WTC11 (cell line): Measurements from ENCODE around the gene NR2F1. TPM values are rescaled to one million over a fixed set of nuclear protein-coding genes. Genes with fewer than 3 reads are reported as not detected.
A peak's percentile ranks its signal among the peaks of the same experiment; 100 is the strongest.

Experiments
- ATAC-seq: fragments of 200-7000 bp; cut with Tn5 transposase; 2 replicates; pipeline ENCODE4 v1.10.0; 2021; ENCODE audit warnings: mild to moderate bottlenecking, moderate library complexity
- CTCF ChIA-PET: fragments of 300-600 bp; sonication (Branson Sonifier 250); formaldehyde crosslinking; loops from one replicate; lab custom pipeline; 2021; ENCODE audit warnings: antibody characterized with exemption; lab: Charles Lee
- POLR2A ChIA-PET: fragments of 350-600 bp; sonication (Branson Sonifier 250); formaldehyde crosslinking; loops from one replicate; lab custom pipeline; 2021; ENCODE audit warnings: antibody characterized with exemption; lab: Charles Lee
- DNase-seq: peaks from one replicate; pipeline ENCODE4 v3.0.0; 2021; ENCODE audit warnings: low spot score
- H3K27ac Mint-ChIP-seq: 2 replicates; pipeline ENCODE4 v1.8.0; 2021; ENCODE audit warnings: mixed read lengths
- H3K27me3 Mint-ChIP-seq: 2 replicates; pipeline ENCODE4 v1.8.0; 2021; ENCODE audit warnings: low read depth, mild to moderate bottlenecking, moderate library complexity, mixed read lengths
- H3K36me3 Mint-ChIP-seq: 2 replicates; pipeline ENCODE4 v1.8.0; 2021; ENCODE audit warnings: mixed read lengths
- H3K4me1 Mint-ChIP-seq: 2 replicates; pipeline ENCODE4 v1.8.0; 2022; ENCODE audit warnings: mixed read lengths
- H3K4me3 Mint-ChIP-seq: 2 replicates; pipeline ENCODE4 v1.8.0; 2021; ENCODE audit warnings: mild to moderate bottlenecking, moderate library complexity, mixed read lengths
- H3K9me3 Mint-ChIP-seq: 2 replicates; pipeline ENCODE4 v1.8.0; 2021; ENCODE audit warnings: mixed read lengths
- NR2C2 ChIP-seq: sonication (generic); formaldehyde crosslinking; IDR thresholded peaks from 2 replicates; pipeline ENCODE4 v1.8.0; 2022; ENCODE audit warnings: mild to moderate bottlenecking, missing genetic modification reagents
- SP1 ChIP-seq: sonication (generic); formaldehyde crosslinking; conservative IDR thresholded peaks from 2 replicates; pipeline ENCODE4 v1.8.1; 2022; ENCODE audit warnings: missing genetic modification reagents
- TCF7 ChIP-seq: sonication (generic); formaldehyde crosslinking; IDR thresholded peaks from 2 replicates; pipeline ENCODE4 v1.8.0; 2022; ENCODE audit warnings: mild to moderate bottlenecking, low read depth, missing genetic modification reagents, moderate library complexity
- ZNF423 ChIP-seq: fragments of 250-450 bp; sonication (Bioruptor Pico); IDR thresholded peaks from 2 replicates; pipeline ENCODE4 v2.1.2; 2022; ENCODE audit warnings: mild to moderate bottlenecking, moderate library complexity
- total RNA-seq: library from RNA; stranded (reverse); gene quantifications from 3 replicates; pipeline ENCODE4 v1.2.3, GENCODE V29; 2021
- TF ChIP-seq, protein P1 (sequence below): sonication (generic); formaldehyde crosslinking; IDR thresholded peaks from 2 replicates; pipeline ENCODE4 v1.8.0; 2022; ENCODE audit warnings: mild to moderate bottlenecking, missing genetic modification reagents
- TF ChIP-seq, protein P2 (sequence below): sonication (generic); formaldehyde crosslinking; IDR thresholded peaks from 2 replicates; pipeline ENCODE4 v1.8.1; 2022; ENCODE audit warnings: low read depth, mild to moderate bottlenecking, moderate library complexity, missing genetic modification reagents, borderline replicate concordance
- TF ChIP-seq, protein P3 (sequence below): fragments of 250-450 bp; sonication (Bioruptor Pico); IDR thresholded peaks from 2 replicates; pipeline ENCODE4 v2.1.2; 2022; ENCODE audit warnings: mild to moderate bottlenecking, moderate library complexity
- TF ChIP-seq, protein P4 (sequence below): sonication (generic); formaldehyde crosslinking; IDR thresholded peaks from 2 replicates; pipeline ENCODE4 v1.8.1; 2022; ENCODE audit warnings: mild to moderate bottlenecking, missing genetic modification reagents, moderate library complexity, borderline replicate concordance
- TF ChIP-seq, protein P5 (sequence below): sonication (generic); formaldehyde crosslinking; conservative IDR thresholded peaks from 2 replicates; pipeline ENCODE4 v1.8.1; 2023; ENCODE audit warnings: mild to moderate bottlenecking, low read depth, missing genetic modification reagents, moderate library complexity
- TF ChIP-seq, protein P6 (sequence below): sonication (generic); formaldehyde crosslinking; IDR thresholded peaks from 2 replicates; pipeline ENCODE4 v1.8.1; 2022; ENCODE audit warnings: mild to moderate bottlenecking, moderate library complexity, missing genetic modification reagents
- TF ChIP-seq, protein P7 (sequence below): fragments of 250-450 bp; sonication (Bioruptor Pico); IDR thresholded peaks from 2 replicates; pipeline ENCODE4 v1.9.0; 2021; ENCODE audit warnings: mild to moderate bottlenecking, borderline replicate concordance
- TF ChIP-seq, protein P8 (sequence below): sonication (generic); formaldehyde crosslinking; conservative IDR thresholded peaks from 2 replicates; pipeline ENCODE4 v1.8.1; 2022; ENCODE audit warnings: mild to moderate bottlenecking, missing genetic modification reagents
- TF ChIP-seq, protein P9 (sequence below): fragments of 250-450 bp; sonication (Bioruptor Pico); IDR thresholded peaks from 2 replicates; pipeline ENCODE4 v1.9.0; 2021; ENCODE audit warnings: mild to moderate bottlenecking
- TF ChIP-seq, protein P10 (sequence below): fragments of 200-600 bp; IDR thresholded peaks from 2 replicates; pipeline ENCODE4 v1.8.0; 2022; ENCODE audit warnings: antibody characterized with exemption
- TF ChIP-seq, protein P11 (sequence below): sonication (generic); formaldehyde crosslinking; IDR thresholded peaks from 2 replicates; pipeline ENCODE4 v1.8.0; 2023; ENCODE audit warnings: missing genetic modification reagents

NR2F1 gene
- total RNA-seq, 1 experiment from 2014 or later = 0.31 TPM

DNA sequence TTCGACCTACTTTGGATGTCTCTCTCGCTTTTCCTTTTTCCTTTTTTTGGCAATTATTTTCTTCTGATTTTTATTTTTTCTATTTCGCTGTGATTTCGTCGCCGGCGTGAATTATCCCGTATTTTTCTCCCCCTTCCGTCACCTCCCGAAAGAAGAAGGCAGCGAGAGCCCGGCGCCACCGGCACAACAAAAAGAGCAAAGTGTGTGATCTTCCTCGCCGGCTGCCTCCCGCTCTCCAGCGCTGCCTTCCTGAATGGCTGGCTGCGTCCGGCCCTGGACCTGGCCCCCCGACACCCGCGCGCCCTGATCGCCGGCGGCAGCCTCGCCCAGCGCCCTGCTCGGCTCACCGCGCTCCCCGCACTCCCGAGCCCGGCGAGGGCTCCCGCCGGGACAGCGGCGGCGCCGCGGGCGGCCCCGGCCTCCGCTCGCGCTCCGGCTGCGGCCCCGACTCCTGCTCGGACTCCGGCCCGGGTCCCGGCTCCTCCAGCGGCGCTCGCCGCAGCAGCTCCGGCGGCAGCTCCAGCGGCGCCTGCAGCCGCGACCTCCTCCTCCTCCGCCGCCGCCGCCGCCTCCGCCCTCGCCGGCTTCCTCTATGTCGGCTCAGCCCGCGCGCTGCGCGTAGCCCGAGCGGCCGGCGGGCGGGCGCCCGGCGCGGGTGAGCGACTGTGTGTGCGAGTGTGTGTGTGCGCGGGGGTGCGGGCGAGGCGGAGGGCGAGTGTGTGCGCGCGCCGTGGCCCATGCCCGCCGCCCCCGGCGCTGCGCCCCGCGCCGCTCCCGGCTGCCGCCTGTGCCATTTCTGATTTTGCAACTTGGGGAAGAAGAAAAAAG, 960 bp downstream of the NR2F1 start:
- 0 out of 2 replicates have a peak, but pooled peaks have one; percentile 15 for TF ChIP-seq ZNF423 (CRISPR knock-in tag)
- TF ChIP-seq, protein P1, sequence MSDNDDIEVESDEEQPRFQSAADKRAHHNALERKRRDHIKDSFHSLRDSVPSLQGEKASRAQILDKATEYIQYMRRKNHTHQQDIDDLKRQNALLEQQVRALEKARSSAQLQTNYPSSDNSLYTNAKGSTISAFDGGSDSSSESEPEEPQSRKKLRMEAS = no peak
- Mint-ChIP-seq H3K27ac (no peak overlapping the region), H3K27me3 (peaks cover 33% of the 10 kb centered on the region; the same call in 1 of the 2 replicates), H3K36me3 (peaks cover 8% of the 10 kb centered on the region), H3K4me3 (no peak overlapping the region), H3K9me3 (no peaks in the 10 kb centered on the region), H3K4me1 (peaks cover 30% of the 10 kb centered on the region)
- ATAC-seq = peak; percentile 2; the same call in 1 of the 2 replicates
- DNase-seq = peak; percentile 57
- ChIA-PET POLR2A (no interaction called here), CTCF (interaction anchor here (0.6 to 1.3 kb wide), 3 partner anchors 12 to 17 kb away, joined by 3 to 6 read pairs (median 3); no protein-coding TSS in a partner anchor)

DNA sequence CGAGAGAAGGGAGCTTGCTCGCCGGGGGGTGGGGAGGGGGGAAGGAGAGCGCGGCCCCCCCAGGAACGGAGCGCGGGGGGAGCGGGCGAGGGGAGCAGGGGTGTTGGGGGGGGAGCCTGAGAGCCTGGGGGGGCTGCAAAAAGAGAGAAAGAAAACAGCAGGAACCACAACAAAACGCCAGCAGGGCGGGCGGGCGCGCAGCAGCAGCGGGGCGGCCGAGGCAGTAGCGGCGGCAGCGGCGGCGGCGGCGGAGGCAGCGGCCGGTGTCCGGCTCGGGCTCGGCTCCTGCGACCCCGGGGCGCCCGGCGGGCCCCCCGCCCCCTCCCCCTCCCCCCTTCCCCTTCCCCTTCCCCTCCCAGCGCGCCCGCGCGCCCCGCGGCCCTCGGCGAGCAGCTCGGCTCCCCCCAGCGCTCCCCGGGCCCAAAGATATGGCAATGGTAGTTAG, 1.6 kb downstream of the NR2F1 start:
- no peaks in the 10 kb centered on the region for H3K9me3 Mint-ChIP-seq
- TF ChIP-seq, protein P2, sequence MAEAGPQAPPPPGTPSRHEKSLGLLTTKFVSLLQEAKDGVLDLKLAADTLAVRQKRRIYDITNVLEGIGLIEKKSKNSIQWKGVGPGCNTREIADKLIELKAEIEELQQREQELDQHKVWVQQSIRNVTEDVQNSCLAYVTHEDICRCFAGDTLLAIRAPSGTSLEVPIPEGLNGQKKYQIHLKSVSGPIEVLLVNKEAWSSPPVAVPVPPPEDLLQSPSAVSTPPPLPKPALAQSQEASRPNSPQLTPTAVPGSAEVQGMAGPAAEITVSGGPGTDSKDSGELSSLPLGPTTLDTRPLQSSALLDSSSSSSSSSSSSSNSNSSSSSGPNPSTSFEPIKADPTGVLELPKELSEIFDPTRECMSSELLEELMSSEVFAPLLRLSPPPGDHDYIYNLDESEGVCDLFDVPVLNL (CRISPR knock-in tag) = no peak
- TF ChIP-seq, protein P3, sequence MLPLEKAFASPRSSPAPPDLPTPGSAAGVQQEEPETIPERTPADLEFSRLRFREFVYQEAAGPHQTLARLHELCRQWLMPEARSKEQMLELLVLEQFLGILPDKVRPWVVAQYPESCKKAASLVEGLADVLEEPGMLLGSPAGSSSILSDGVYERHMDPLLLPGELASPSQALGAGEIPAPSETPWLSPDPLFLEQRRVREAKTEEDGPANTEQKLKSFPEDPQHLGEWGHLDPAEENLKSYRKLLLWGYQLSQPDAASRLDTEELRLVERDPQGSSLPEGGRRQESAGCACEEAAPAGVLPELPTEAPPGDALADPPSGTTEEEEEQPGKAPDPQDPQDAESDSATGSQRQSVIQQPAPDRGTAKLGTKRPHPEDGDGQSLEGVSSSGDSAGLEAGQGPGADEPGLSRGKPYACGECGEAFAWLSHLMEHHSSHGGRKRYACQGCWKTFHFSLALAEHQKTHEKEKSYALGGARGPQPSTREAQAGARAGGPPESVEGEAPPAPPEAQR (CRISPR knock-in tag) = no peak
- TF ChIP-seq, protein P4, sequence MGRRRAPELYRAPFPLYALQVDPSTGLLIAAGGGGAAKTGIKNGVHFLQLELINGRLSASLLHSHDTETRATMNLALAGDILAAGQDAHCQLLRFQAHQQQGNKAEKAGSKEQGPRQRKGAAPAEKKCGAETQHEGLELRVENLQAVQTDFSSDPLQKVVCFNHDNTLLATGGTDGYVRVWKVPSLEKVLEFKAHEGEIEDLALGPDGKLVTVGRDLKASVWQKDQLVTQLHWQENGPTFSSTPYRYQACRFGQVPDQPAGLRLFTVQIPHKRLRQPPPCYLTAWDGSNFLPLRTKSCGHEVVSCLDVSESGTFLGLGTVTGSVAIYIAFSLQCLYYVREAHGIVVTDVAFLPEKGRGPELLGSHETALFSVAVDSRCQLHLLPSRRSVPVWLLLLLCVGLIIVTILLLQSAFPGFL (CRISPR knock-in tag) = no peak
- TF ChIP-seq, protein P5, sequence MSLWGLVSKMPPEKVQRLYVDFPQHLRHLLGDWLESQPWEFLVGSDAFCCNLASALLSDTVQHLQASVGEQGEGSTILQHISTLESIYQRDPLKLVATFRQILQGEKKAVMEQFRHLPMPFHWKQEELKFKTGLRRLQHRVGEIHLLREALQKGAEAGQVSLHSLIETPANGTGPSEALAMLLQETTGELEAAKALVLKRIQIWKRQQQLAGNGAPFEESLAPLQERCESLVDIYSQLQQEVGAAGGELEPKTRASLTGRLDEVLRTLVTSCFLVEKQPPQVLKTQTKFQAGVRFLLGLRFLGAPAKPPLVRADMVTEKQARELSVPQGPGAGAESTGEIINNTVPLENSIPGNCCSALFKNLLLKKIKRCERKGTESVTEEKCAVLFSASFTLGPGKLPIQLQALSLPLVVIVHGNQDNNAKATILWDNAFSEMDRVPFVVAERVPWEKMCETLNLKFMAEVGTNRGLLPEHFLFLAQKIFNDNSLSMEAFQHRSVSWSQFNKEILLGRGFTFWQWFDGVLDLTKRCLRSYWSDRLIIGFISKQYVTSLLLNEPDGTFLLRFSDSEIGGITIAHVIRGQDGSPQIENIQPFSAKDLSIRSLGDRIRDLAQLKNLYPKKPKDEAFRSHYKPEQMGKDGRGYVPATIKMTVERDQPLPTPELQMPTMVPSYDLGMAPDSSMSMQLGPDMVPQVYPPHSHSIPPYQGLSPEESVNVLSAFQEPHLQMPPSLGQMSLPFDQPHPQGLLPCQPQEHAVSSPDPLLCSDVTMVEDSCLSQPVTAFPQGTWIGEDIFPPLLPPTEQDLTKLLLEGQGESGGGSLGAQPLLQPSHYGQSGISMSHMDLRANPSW (CRISPR knock-in tag) = no peak
- TF ChIP-seq, protein P6, sequence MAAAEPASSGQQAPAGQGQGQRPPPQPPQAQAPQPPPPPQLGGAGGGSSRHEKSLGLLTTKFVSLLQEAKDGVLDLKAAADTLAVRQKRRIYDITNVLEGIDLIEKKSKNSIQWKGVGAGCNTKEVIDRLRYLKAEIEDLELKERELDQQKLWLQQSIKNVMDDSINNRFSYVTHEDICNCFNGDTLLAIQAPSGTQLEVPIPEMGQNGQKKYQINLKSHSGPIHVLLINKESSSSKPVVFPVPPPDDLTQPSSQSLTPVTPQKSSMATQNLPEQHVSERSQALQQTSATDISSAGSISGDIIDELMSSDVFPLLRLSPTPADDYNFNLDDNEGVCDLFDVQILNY = no peak
- TF ChIP-seq, protein P7, sequence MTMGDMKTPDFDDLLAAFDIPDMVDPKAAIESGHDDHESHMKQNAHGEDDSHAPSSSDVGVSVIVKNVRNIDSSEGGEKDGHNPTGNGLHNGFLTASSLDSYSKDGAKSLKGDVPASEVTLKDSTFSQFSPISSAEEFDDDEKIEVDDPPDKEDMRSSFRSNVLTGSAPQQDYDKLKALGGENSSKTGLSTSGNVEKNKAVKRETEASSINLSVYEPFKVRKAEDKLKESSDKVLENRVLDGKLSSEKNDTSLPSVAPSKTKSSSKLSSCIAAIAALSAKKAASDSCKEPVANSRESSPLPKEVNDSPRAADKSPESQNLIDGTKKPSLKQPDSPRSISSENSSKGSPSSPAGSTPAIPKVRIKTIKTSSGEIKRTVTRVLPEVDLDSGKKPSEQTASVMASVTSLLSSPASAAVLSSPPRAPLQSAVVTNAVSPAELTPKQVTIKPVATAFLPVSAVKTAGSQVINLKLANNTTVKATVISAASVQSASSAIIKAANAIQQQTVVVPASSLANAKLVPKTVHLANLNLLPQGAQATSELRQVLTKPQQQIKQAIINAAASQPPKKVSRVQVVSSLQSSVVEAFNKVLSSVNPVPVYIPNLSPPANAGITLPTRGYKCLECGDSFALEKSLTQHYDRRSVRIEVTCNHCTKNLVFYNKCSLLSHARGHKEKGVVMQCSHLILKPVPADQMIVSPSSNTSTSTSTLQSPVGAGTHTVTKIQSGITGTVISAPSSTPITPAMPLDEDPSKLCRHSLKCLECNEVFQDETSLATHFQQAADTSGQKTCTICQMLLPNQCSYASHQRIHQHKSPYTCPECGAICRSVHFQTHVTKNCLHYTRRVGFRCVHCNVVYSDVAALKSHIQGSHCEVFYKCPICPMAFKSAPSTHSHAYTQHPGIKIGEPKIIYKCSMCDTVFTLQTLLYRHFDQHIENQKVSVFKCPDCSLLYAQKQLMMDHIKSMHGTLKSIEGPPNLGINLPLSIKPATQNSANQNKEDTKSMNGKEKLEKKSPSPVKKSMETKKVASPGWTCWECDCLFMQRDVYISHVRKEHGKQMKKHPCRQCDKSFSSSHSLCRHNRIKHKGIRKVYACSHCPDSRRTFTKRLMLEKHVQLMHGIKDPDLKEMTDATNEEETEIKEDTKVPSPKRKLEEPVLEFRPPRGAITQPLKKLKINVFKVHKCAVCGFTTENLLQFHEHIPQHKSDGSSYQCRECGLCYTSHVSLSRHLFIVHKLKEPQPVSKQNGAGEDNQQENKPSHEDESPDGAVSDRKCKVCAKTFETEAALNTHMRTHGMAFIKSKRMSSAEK (CRISPR knock-in tag) = no peak
- TF ChIP-seq, protein P8, sequence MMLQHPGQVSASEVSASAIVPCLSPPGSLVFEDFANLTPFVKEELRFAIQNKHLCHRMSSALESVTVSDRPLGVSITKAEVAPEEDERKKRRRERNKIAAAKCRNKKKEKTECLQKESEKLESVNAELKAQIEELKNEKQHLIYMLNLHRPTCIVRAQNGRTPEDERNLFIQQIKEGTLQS (CRISPR knock-in tag) = no peak
- no peak for TF ChIP-seq TCF7 (CRISPR knock-in tag)
- TF ChIP-seq, protein P9, sequence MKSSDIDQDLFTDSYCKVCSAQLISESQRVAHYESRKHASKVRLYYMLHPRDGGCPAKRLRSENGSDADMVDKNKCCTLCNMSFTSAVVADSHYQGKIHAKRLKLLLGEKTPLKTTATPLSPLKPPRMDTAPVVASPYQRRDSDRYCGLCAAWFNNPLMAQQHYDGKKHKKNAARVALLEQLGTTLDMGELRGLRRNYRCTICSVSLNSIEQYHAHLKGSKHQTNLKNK = no peak
- TF ChIP-seq, protein P10, sequence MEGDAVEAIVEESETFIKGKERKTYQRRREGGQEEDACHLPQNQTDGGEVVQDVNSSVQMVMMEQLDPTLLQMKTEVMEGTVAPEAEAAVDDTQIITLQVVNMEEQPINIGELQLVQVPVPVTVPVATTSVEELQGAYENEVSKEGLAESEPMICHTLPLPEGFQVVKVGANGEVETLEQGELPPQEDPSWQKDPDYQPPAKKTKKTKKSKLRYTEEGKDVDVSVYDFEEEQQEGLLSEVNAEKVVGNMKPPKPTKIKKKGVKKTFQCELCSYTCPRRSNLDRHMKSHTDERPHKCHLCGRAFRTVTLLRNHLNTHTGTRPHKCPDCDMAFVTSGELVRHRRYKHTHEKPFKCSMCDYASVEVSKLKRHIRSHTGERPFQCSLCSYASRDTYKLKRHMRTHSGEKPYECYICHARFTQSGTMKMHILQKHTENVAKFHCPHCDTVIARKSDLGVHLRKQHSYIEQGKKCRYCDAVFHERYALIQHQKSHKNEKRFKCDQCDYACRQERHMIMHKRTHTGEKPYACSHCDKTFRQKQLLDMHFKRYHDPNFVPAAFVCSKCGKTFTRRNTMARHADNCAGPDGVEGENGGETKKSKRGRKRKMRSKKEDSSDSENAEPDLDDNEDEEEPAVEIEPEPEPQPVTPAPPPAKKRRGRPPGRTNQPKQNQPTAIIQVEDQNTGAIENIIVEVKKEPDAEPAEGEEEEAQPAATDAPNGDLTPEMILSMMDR = no peak
- no peak for TF ChIP-seq NR2C2 (CRISPR knock-in tag)
- TF ChIP-seq, protein P11, sequence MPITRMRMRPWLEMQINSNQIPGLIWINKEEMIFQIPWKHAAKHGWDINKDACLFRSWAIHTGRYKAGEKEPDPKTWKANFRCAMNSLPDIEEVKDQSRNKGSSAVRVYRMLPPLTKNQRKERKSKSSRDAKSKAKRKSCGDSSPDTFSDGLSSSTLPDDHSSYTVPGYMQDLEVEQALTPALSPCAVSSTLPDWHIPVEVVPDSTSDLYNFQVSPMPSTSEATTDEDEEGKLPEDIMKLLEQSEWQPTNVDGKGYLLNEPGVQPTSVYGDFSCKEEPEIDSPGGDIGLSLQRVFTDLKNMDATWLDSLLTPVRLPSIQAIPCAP = no peak
- TF ChIP-seq SP1 (CRISPR knock-in tag) = no peak

More for the DNA sequence above, 1.6 kb downstream of the NR2F1 start:
- DNase-seq = no peak
- Mint-ChIP-seq H3K36me3 (peaks cover 8% of the 10 kb centered on the region), H3K4me1 (peaks cover 31% of the 10 kb centered on the region), H3K4me3 (no peak overlapping the region), H3K27me3 (peaks cover 33% of the 10 kb centered on the region; the same call in 1 of the 2 replicates), H3K27ac (no peak overlapping the region)
- ATAC-seq = no peak
- CTCF ChIA-PET = interaction anchor here (0.9 to 1.3 kb wide), 2 partner anchors 13 to 17 kb away, joined by 3 to 6 read pairs; no protein-coding TSS in a partner anchor
- POLR2A ChIA-PET = no interaction called here
